ENCODE results near the gene DUSP7.
A peak's percentile ranks its signal among the peaks of the same experiment; 100 is the strongest.

Gene DUSP7

DNA sequence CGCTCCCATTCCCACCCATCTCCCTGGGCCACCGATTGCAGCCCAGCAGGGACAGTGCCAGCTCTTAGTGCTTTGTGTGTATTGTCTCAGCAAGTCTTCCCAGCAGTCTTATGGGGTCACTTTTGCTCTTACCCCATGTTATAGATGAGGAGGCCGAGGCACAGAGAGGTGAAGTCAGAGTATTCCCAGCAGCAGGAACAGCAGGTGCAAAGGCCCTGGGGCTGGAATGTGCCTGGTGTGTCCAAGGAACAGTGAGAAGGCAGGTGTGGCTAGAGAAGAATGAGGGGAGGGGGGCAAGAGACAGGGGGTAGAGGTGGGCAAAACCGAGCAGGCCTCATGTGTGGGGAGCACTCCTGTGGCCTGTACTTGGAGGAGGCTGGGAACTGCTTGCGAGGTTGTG, 12.8 kb upstream of the DUSP7 start:
- H3K27ac ChIP-seq = no peak overlapping the region

DNA sequence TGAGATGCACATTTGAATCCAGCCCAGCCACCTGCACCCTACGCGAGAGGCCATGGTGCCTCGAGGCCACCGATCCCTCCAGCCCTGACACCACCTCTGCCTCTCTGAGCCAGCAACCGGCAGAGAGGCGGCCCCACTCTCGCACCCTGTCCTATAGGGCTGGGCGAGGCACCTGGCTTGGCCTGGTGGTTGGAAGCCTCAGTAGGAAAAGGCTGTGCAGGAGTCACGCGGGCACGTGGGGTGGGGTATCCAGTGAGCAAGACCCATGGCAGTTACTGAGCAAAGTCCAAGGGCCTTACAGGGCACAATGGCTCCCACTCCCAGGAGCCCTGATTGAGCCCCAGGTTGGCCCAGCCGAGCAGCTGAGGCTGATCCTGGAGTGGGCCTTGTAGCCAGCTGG, 12.4 kb upstream of the DUSP7 start:
- H3K27ac ChIP-seq = no peak overlapping the region
- no peak for DNase-seq (ENCODE audit: low read depth, low spot score)

More for the DNA sequence above, 12.8 kb upstream of the DUSP7 start:
- no peak for DNase-seq (ENCODE audit: low read depth, low spot score)

DNA sequence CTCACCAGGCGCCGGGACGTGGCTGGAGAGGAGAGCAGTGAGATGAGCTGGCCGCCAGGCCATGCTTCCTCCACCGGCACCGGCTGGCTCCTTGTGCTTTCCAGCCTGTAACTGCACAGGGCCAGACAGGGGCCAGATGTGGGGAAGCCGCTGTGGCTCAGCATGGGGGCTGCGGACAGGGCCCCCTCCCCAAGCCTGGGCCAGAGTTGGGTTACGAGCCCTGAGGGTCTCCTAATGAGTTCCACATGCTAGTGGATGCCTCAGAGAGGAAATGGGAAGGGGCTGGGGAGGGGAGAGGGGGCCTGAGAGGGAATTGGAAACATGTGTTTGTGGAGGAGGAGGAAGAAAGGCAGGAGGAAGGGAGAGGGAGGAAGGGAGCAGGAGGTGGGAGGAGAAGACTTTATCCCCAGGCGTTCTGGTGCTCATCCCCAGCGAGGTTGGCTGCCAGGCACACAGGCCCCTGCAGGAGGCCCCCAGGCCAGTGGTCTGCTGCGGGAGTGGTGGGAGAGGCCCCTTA, 11.7 kb upstream of the DUSP7 start:
- no peak for DNase-seq (ENCODE audit: low read depth, low spot score)
- H3K27ac ChIP-seq = no peak overlapping the region

DNA sequence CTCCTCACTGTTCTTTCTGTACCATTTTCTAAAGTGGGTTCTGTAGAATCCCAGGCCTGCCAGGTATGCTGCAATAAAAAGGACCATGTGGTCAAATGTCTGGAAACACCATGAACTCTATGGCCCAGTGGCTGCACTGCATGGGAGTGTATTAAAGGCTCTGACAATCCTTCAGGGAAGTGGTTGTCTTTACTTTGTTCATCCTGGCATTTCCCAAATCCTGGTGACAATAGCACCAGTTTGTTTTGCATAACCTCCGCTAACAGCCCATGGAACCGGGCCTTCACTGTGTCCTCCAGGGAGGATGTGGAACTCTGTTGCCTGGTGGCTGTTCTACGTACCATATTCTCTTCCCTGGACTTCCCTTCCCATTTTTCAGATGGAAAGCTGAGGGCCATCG, 11.2 kb upstream of the DUSP7 start:
- DNase-seq (ENCODE audit: low read depth, low spot score) = no peak
- H3K27ac ChIP-seq = peak overlapping the region; percentile 92

DNA sequence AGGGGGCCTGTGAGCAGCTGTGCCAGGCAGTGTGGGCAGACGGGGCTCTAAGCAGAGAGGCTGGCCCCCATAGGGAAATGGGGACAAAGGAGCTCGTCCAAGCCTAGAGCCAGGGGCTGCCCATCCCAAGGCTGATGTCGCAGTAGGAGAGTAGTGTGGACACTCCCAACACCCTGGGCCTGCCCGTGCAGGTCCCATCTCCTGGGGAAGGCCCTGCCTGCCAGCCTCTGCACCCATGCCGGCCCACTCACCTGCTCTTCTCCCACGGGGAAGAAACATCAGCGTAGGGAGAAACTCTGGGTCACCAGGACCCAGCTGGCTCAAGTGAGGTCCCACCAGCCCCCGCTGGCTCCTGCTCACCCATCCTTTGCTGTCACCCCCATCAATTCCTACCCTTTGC, 10.7 kb upstream of the DUSP7 start:
- peak overlapping the region; percentile 92 for H3K27ac ChIP-seq
- DNase-seq (ENCODE audit: low read depth, low spot score) = no peak

DNA sequence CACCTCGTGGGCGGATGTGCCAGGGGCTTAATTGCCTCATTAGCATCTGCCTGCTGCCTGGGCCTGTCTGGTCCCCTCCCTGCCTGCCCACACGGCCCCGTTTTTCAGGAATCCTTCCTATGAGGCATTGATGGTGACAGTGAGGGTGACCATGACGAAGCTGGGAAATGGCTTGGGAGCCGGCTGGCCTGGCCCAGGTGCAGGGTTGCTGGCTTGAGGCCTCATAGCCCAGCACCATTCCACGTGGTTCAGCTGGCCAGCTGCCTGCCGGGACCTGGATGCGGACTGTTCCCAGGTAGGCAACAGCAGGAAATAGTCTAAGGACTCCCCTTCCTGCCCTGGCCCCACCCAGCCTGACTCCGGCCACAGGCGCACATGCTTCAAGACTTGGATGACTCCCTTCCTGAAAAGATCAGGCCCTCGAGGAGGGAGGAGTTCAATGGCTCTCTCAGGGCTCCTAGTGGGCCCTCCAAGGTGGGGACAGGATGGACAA, 8.9 kb upstream of the DUSP7 start:
- H3K27ac ChIP-seq = peak overlapping the region; percentile 92
- no peak for DNase-seq (ENCODE audit: low read depth, low spot score)

DNA sequence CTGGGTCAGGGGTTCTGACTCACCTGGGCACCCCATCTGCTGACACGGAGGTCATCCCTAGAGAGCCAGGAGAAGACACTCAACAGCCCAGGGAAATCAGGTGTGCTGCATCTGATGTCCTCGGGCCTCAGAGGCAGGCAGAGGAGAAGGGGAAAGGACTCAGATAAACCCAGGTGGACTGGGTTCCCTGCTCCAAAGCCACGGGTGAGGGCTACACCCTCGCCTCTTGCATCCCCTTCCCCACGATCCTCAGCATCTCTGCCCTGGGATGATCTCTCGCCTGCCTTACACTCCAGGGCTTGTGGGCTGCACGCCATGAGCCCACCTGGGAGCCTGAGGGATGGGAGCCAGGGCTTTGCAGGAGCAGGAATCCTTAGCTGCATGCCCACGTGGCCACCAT, 8.2 kb upstream of the DUSP7 start:
- no peak for DNase-seq (ENCODE audit: low read depth, low spot score)
- peak overlapping the region; percentile 92 for H3K27ac ChIP-seq

DNA sequence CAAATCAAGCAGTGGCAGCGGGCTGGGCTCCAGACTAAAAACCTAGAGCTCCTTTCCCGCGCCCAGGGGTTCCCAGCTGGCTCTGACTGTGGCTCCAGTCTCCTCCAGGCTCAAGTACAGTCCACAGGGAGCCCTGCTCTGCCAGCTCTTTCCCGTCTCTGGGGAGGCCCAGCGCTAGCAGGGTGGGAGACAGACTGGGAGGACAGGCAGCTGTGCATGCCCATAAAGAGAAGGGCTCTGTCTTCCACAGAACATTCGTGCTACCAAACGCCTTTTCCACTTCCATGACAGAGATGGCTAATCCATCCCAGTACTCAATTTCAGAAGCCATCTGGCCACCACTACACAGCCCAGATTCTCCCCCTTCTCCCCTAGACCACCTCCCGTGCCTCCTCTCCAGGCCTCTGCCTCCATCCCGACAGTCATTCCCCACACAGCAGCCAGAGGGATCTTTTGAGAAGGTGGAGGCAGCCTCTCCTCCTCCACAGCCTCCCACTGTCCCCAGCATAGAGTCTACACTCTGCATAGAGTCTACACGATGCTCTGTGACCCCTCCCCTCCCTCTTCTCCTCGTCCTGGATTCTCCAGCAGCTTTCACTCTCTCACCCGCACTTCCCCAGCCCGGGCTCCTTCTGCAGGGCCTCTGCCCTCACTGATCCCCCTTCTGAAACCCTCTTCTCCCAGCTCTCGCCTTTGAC, 6.8 kb upstream of the DUSP7 start:
- peak overlapping the region; percentile 92 for H3K27ac ChIP-seq
- DNase-seq (ENCODE audit: low read depth, low spot score) = no peak

DNA sequence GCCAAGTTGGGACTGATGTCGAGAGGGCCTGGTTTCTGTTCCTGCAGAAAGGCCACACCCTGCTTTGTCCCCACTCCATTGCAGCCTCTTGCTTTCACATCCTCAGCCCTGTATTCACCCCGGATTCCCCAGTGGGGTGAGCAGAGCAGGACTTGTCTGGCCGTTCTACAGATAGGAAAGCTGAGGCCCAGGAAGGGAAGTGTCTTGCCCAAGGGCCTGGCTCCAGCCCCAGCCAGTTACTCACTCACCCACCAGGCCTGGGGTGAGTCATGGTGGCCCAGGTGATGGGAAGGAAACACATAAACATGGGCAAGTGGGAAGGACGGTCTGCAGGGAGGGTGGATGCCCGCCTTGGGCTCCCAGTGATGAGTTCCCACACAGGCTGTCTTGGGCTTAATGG, 6.1 kb upstream of the DUSP7 start:
- H3K27ac ChIP-seq = peak overlapping the region; percentile 92
- DNase-seq (ENCODE audit: low read depth, low spot score) = peak; percentile 94

DNA sequence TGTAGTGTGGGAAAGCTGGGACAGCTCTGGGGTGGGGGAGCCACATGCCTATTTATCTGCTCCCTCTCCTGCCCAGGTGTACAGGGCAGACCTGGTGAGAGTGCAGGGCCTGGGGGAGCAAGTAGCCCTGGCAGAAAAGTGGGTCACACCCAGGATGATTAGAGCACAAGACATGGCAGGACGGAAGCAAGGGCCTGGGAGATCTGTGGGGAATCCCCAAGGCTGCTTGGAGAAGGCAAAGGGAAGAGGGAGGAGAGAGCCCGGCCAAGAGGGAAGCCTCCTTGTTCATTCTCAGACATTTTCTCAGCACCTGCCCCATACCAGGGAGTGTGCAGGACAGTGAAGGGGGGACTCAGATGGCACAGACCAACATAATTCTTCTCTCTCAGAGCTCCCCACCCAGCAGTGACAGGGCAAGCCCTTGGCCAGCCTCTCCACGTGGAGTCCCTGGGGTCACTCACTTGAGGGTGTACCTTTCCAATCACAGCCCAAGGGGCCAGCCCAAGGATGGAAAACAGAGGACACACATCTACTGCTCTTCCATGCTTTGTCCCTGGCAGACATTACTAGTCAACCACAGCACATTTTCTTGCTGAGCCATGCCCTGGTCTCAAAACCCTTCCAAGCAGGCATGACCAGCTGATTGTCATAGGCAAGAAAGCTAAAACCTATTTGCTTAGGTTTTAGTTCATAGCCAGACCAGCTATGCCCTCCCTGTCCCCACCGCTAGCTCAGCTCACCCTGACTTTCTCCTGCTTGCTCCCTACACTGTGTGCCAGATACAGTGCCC, 4.9 kb upstream of the DUSP7 start:
- H3K27ac ChIP-seq = peak overlapping the region; percentile 92
- no peak for DNase-seq (ENCODE audit: low read depth, low spot score)

DNA sequence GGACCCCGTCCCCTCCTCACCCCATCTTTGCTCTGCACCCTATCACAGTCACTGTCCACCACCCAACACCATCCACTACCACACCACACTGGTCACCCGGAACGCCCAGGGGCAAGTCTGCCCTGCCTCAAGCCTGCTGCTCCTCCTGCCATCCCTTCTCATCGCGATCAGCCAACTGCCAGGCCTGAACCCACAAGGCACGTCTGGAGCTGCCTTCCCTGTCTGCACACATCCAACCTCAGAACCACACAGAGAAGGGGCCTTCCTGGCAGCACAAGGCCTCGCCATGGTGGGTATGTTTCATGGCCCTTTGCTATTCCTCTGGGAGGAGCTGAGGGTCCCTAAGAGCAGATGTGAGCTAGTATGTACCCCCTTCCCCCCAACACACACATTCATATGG, 3.4 kb upstream of the DUSP7 start:
- H3K27ac ChIP-seq = peak overlapping the region; percentile 92

DNA sequence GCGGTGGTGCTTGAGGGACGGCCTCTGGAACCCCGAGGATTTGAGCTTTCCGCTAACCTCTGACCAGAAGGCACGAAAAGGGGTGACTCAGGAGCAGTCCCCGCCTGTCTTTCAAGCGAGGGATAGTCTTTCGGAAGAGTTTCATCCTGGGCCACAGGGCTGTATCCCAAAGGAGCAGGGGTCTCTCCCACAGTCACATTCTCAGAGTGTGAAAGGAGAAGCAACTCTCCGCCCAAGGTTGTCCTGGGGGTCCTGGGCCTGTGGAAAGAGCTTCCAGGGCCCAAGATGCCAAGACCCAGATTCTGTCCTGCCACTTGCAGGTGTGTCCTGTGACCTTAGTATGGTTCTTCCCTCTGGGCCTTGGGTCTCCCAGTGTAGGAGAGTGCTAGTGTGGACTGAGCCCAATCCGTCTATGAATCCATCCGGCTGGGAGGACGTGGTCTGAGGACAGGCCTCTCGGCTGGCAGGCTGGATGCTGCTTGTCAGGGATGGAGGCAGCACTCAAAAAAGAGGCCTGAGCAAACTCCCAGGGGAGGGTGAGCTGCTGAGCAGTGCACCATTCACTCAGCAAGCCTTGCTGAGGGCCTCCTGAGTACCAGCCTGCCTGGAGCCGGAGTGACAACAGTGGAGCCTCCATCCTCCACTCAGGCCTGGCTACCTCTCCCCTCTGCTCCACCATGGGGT, 1.6 kb upstream of the DUSP7 start:
- H3K27ac ChIP-seq = peak overlapping the region; percentile 100
- no peak for DNase-seq (ENCODE audit: low read depth, low spot score)

More for the DNA sequence above, 3.4 kb upstream of the DUSP7 start:
- no peak for DNase-seq (ENCODE audit: low read depth, low spot score)

DNA sequence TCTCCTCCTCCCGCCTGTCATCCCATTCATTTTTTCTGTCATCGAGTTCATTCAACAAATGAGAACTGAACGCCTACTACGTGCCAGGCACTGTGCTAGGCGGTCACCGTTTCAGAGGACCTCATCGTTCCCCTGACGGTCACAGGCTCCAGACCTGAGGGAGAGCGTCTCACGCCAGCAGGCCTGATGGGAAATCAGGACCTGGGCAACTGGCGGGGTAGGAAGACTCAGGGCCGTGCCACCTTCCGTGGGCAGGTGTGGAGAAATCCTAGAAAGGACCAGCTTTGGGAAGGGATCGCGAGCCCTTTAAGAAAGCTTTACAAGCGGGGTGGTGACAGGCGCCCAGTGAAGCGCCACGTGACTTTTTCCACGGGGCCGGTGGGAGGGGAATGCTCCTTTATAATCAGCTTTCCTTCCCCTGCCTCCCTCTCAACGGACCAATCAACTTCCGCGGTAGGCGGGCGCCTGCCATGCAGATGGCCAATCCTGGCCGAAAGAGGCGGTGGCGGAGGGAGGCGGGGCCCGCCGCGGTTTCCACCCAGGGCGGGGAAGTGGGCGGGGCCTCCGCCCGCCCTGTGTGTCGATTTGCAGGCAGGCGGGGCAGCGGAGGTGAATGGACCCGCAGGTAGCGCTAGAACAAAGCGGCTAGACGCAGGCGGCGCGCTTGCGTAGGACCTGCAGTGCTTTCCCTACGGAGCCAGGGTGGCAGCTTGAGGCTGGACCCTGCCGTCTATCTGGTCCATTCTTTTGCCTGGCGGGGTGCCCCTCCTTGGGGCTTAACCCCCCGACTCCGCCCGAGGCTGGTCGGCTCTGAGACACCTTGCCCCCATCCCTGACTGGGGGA, 819 bp upstream of the DUSP7 start:
- peak overlapping the region; percentile 100 for H3K27ac ChIP-seq
- peak; percentile 97 for DNase-seq (ENCODE audit: low read depth, low spot score)

DNA sequence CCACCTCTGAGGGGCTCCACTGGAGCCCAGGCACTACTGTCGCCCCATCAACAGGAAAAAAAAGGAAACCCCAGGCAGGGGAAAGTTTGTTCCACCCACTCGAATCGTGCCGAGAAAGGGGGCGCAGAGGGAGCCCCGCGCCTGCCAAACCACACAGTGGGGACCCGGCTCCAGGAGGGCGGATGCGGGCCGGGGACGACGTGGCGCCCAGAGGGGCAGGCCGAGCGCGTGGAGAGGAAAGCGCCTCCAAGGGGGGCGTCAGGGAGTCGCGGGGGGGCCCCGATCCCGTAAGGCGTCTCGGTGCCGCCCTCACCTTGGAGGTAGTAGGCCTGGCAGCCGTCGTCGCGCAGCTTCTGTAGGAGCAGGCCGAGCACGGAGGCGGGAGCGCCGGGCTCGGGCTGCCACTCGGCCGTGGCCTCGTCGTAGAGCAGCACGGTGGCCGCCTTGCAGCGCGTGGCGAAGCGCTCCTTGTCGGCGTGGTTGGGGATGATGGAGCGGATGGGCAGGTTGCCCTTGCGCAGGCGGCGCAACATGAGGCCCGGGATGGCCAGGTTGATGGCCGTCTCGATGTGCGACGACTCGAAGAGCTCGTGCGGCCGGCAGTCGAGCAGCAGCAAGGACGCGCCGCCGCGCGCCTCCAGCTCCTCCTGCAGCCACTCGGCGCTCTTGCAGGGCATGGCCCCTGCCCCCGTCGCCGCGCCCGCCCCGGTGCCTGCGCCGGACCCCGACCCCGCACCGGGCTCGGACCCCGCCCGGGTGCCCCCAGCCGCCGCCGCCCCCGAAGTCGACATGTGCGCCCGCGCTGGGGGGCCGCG, 627 bp downstream of the DUSP7 start:
- peak overlapping the region; percentile 100 for H3K27ac ChIP-seq
- no peak for DNase-seq (ENCODE audit: low read depth, low spot score)

DNA sequence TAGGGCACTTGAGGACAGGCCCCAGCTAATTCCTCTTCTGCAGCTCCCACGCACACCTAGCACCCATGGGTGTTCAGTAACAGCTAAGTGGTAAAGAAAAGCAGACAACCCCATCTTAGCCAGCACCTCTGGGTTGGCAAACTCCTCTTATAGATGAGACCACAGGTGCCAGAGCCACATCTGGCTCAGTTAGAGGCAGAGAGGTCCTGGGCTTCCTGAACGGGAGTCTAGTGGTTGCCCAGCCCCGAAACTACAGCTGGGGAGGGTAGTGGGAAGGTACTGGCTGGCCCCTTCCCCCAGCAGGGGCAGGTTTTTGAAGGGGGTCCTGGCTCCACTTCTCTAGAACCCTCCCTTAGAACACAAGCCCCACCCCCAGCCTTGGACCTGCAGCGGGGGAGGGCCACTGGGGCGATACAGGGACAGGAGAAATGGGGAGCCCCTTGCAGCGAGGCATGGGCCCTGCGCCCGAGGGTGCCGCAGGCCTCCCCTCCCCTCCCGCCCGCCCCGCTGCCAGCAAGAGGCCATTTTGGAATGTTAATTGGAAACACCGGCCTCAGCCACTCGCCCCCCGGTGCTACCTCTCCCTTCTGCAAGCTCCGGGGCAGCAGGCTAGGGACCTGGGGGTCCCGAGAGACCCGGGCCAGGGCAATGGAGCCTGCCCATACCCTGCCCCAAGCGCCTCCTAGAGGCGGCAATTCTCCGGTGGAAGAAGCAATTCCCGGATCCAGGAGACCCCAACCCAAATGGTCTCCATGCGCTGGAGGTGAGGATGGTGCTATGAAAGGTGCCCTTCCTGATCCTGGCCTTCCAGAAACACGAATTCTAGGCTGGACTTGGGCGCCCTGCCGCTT, 1.5 kb downstream of the DUSP7 start:
- H3K27ac ChIP-seq = peak overlapping the region; percentile 100
- DNase-seq (ENCODE audit: low read depth, low spot score) = no peak

DNA sequence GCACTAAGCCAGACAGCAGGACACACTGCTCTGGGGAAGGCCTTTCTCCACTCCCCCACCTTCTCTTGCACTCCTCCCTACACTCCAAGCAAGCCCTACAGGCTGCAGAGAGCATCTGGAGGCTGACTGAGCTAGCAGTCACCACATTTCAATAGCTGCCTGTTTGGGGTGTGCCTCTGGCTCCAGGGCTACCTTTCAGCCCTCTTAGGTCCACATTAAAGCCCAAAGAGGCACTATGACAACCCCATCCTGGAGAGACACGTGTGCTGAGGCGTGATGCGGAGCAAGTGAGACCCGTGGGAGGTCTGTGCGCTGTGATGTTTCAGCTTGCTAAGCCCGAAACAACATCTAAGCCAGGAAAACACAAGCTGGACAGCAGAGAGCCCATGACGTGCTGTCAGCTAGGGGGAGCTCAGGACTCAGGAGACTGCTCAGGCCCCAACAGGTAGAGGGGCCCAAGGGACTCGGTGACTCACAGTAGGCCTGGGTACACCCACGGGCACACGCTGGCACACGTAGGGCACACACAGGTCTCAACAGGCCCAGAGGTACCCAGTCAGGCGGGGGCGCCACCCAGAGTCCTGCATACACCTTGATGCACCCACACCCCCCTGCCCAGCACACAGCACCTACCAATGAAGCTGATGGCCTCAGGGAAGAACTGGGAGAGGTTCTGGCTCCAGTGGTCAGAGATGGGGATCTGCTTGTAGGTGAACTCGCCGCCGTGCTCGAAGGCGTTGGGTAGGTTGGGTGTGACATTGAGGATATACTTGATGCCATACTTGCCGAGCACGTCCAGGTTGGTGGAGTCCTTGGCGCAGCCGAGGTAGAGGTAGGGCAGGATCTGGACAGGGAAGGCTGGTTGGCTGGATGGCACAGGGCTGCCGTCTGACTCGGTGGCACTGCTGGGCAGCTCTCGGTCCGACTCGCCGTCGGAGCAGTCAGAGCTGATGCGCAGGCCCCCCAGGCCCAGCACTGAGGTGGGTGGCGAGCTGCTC, 2.8 kb downstream of the DUSP7 start:
- DNase-seq (ENCODE audit: low read depth, low spot score) = peak; percentile 97
- H3K27ac ChIP-seq = peak overlapping the region; percentile 100

DNA sequence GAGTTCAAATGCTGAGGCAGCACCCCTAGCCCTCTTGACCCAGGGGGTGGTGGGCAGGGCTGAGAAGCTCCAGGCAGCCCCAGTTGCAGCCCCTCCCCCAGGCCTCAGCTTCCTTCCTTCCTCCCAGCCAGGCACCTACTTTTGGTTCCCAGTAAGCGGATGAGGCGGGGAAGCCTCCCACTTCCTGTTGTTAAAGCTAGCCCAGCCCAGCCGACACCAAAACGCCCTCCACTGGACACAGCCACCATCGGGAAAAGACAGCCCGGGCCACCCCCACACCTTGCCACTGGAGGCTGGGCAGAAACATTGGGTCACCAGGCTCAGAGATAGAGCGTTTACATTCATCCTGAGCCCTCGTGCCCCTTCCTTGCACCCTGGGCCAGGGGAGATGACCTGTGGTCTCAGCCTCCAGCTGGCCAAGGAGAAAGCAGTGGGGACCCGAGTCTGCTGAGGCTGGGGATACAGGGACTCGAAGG, 3.5 kb downstream of the DUSP7 start:
- peak overlapping the region; percentile 100 for H3K27ac ChIP-seq
- no peak for DNase-seq (ENCODE audit: low read depth, low spot score)

All from epithelial cell of prostate (primary cell).